Fibroblast of lung (primary cell): ENCODE measurements around the gene AWAT2. TPM values are rescaled to one million over a fixed set of nuclear protein-coding genes. Genes with fewer than 3 reads are reported as not detected.

Experiments
- DNase-seq, 2 donors: peaks; one replicate each; pipeline versions ENCODE4 v3.0.0 to v3.0.0-alpha.2; 2010; ENCODE audit warnings: low read depth in 2 of 2
- H2AFZ ChIP-seq: 2 replicates; pipeline ENCODE4 v1.5.1; 2012; ENCODE audit warnings: low read length, control low read depth, inconsistent platforms
- H3K27ac ChIP-seq: 2 replicates; pipeline ENCODE4 v1.5.1; 2011; ENCODE audit warnings: low read length, control low read depth; ENCODE audit not compliant: insufficient read depth
- H3K27me3 ChIP-seq: 2 replicates; pipeline ENCODE4 v1.5.1; 2011; ENCODE audit warnings: mild to moderate bottlenecking, low read length; ENCODE audit not compliant: control insufficient read depth, insufficient read depth
- H3K36me3 ChIP-seq: 2 replicates; pipeline ENCODE4 v1.5.1; 2011; ENCODE audit warnings: low read length; ENCODE audit not compliant: control insufficient read depth, insufficient read depth
- H3K4me1 ChIP-seq: 2 replicates; pipeline ENCODE4 v1.5.1; 2011; ENCODE audit warnings: low read length; ENCODE audit not compliant: control insufficient read depth, insufficient read depth; ENCODE audit errors: extremely low read depth
- H3K4me2 ChIP-seq: 2 replicates; pipeline ENCODE4 v1.5.1; 2011; ENCODE audit warnings: low read length, control low read depth; ENCODE audit not compliant: insufficient read depth; ENCODE audit errors: extremely low read depth
- H3K4me3 ChIP-seq, 4 experiments: fragments of 200-600 bp in 1 of 4; sonication (generic) in 1 of 4; replicated peaks in 1 of 4; 2 replicates each; pipeline ENCODE4 v1.5.1; 2011 to 2016; ENCODE audit warnings: low read length in 4 of 4, low read depth in 3 of 4, mild to moderate bottlenecking in 3 of 4, control low read depth in 2 of 4, inconsistent platforms in 1 of 4, mixed read lengths in 1 of 4; ENCODE audit not compliant: insufficient read depth in 1 of 4; ENCODE audit errors: control extremely low read depth in 1 of 4
- H3K79me2 ChIP-seq: 2 replicates; pipeline ENCODE4 v1.5.1; 2012; ENCODE audit warnings: mild to moderate bottlenecking, low read length, inconsistent platforms; ENCODE audit not compliant: control insufficient read depth, insufficient read depth
- H3K9ac ChIP-seq: 2 replicates; pipeline ENCODE4 v1.5.1; 2011; ENCODE audit warnings: mild to moderate bottlenecking, low read length, control low read depth; ENCODE audit not compliant: insufficient read depth
- H3K9me3 ChIP-seq: 2 replicates; pipeline ENCODE4 v1.5.1; 2012; ENCODE audit warnings: low read depth, low read length; ENCODE audit not compliant: control insufficient read depth, insufficient read depth
- H4K20me1 ChIP-seq: 2 replicates; pipeline ENCODE4 v1.5.1; 2011; ENCODE audit warnings: low read length; ENCODE audit not compliant: control insufficient read depth, insufficient read depth; ENCODE audit errors: extremely low read depth
- CTCF ChIP-seq, 2 donors: IDR thresholded peaks in 1 of 2; conservative IDR thresholded peaks in 1 of 2; 1 replicate in 1 of 2; 2 replicates in 1 of 2; pipeline ENCODE4 v1.5.1; 2011 to 2012; ENCODE audit warnings: low read length in 2 of 2, control low read depth in 1 of 2, inconsistent platforms in 1 of 2, low read depth in 1 of 2, mild to moderate bottlenecking in 1 of 2
- EZH2 ChIP-seq: IDR thresholded peaks from 2 replicates; pipeline ENCODE4 v1.5.1; 2012; ENCODE audit warnings: low read length, control low read depth, mild to moderate bottlenecking; ENCODE audit errors: missing control alignments
- polyA plus RNA-seq, 2 donors: library from polyadenylated mRNA; depleted of rRNA in 1 of 2; stranded (reverse) in 1 of 2; unstranded in 1 of 2; fragments of >200 nt; gene quantifications; 2 replicates each; pipeline ENCODE4 v1.2.1, GENCODE V29; 2011 to 2012; ENCODE audit warnings: missing spikeins in 1 of 2
- total RNA-seq: library from RNA; depleted of rRNA; stranded (reverse); fragments of >200 nt; gene quantifications from 2 replicates; pipeline ENCODE4 v1.2.1, GENCODE V29; 2014

Gene AWAT2
- total and polyA plus RNA-seq, 2 donors (not counting 1 experiment from before 2014, with no cell fraction given): not detected

- TF ChIP-seq EZH2 (no peak), CTCF (conservative IDR thresholded peaks at IDR 0.05 in 1 of 2, IDR thresholded peaks at IDR 0.05 in 1 of 2; ENCODE audit: low read depth in 1 of 2, low read length in 2 of 2) (no peak)
- Histone ChIP-seq H3K4me3 (no peak overlapping the region), H3K27ac (peak overlapping the region; percentile 57), H2AFZ (peak overlapping the region; percentile 27), H3K4me2 (peak overlapping the region; percentile 25), H3K79me2 (no peaks in the 10 kb centered on the region), H3K9me3 (no peaks in the 10 kb centered on the region), H4K20me1 (no peaks in the 10 kb centered on the region), H3K4me1 (peaks cover 7% of the 10 kb centered on the region), H3K9ac (no peak overlapping the region), H3K36me3 (no peaks in the 10 kb centered on the region), H3K27me3 (no peaks in the 10 kb centered on the region)
- peak; percentile 5 to 16 for DNase-seq
Observed at GRCh38 chrX:70089604-70090297, 40.0 kb upstream of the AWAT2 start.

GRCh38 chrX:70088751-70089150, 39.0 kb upstream of the AWAT2 start:
- DNase-seq: no peak
- H3K27ac ChIP-seq: no peak overlapping the region
- peaks cover 7% of the 10 kb centered on the region for H3K4me1 ChIP-seq
- H3K27me3 ChIP-seq: no peaks in the 10 kb centered on the region
- H2AFZ ChIP-seq: no peak overlapping the region
- H3K9ac ChIP-seq: no peak overlapping the region
- no peaks in the 10 kb centered on the region for H3K9me3 ChIP-seq
- H4K20me1 ChIP-seq: no peaks in the 10 kb centered on the region
- no peaks in the 10 kb centered on the region for H3K79me2 ChIP-seq
- no peaks in the 10 kb centered on the region for H3K36me3 ChIP-seq
- H3K4me2 ChIP-seq: no peak overlapping the region
- no peak overlapping the region for H3K4me3 ChIP-seq
- no peak for TF ChIP-seq CTCF (conservative IDR thresholded peaks at IDR 0.05 in 1 of 2, IDR thresholded peaks at IDR 0.05 in 1 of 2; ENCODE audit: low read depth in 1 of 2, low read length in 2 of 2)
- no peak for TF ChIP-seq EZH2

GRCh38 chrX:70087857-70088630, 38.3 kb upstream of the AWAT2 start:
- H3K9ac ChIP-seq: no peak overlapping the region
- H3K4me3 ChIP-seq: no peak overlapping the region
- no peaks in the 10 kb centered on the region for H3K36me3 ChIP-seq
- peak overlapping the region; percentile 5 for H3K4me2 ChIP-seq
- no peaks in the 10 kb centered on the region for H3K79me2 ChIP-seq
- no peaks in the 10 kb centered on the region for H3K9me3 ChIP-seq
- H3K27me3 ChIP-seq: no peaks in the 10 kb centered on the region
- H3K4me1 ChIP-seq: peaks cover 7% of the 10 kb centered on the region
- peak overlapping the region; percentile 51 for H2AFZ ChIP-seq
- TF ChIP-seq EZH2 (no peak), CTCF (conservative IDR thresholded peaks at IDR 0.05 in 1 of 2, IDR thresholded peaks at IDR 0.05 in 1 of 2; ENCODE audit: low read depth in 1 of 2, low read length in 2 of 2) (no peak)
- H4K20me1 ChIP-seq: no peaks in the 10 kb centered on the region
- H3K27ac ChIP-seq: peak overlapping the region; percentile 72
- DNase-seq: peak in 1 of 2 donors; percentile 64
